Panc1 (cell line): ENCODE results near the gene CASP6. TPM values are rescaled to one million over a fixed set of nuclear protein-coding genes. Genes with fewer than 3 reads are reported as not detected.
A peak's percentile ranks its signal among the peaks of the same experiment; 100 is the strongest.

Experiments
- ATAC-seq: fragments of 200-7000 bp; cut with Tn5 transposase; 2 replicates; pipeline ENCODE4 v1.9.1; 2020; ENCODE audit warnings: mild to moderate bottlenecking, moderate library complexity
- BruUV-seq: library from RNA; stranded (reverse); fragments of 400-500 nt; replicated peaks from 2 replicates; lab custom pipeline; 2021; lab: Mats Ljungman, UMichigan
- CTCF ChIA-PET: fragments of 300-600 bp; sonication (Branson Sonifier 250); formaldehyde crosslinking; loops from one replicate; lab custom pipeline; 2022; ENCODE audit warnings: antibody characterized with exemption; lab: Charles Lee
- POLR2A ChIA-PET: fragments of 300-600 bp; sonication (Branson Sonifier 250); formaldehyde crosslinking; loops from one replicate; lab custom pipeline; 2022; ENCODE audit warnings: antibody characterized with exemption; lab: Charles Lee
- DNase-seq: peaks from one replicate; pipeline ENCODE4 v3.0.0-alpha.2; 2010; ENCODE audit warnings: low read depth, low spot score
- H3K27ac ChIP-seq: 2 replicates; pipeline ENCODE4 v1.5.1; 2011; ENCODE audit warnings: mild to moderate bottlenecking, low read length, inconsistent platforms
- H3K27me3 ChIP-seq: fragments of 200-500 bp; sonication (Bioruptor generic); 2 replicates; pipeline ENCODE4 v1.6.0; 2014; ENCODE audit warnings: low read length, inconsistent platforms; ENCODE audit not compliant: control insufficient read depth, insufficient read depth
- H3K36me3 ChIP-seq: fragments of 200-500 bp; sonication (Bioruptor generic); 2 replicates; pipeline ENCODE4 v1.5.1; 2014; ENCODE audit warnings: inconsistent platforms, mild to moderate bottlenecking, low read length, moderate library complexity; ENCODE audit not compliant: control insufficient read depth, insufficient read depth
- H3K4me1 ChIP-seq: 2 replicates; pipeline ENCODE4 v1.5.1; 2011; ENCODE audit warnings: inconsistent platforms, mild to moderate bottlenecking, low read length, moderate library complexity; ENCODE audit not compliant: control insufficient read depth, insufficient read depth
- H3K4me3 ChIP-seq, 2 experiments: 2 replicates each; pipeline ENCODE4 v1.5.1; 2011 to 2012; ENCODE audit warnings: low read depth in 2 of 2, low read length in 2 of 2, mild to moderate bottlenecking in 2 of 2, inconsistent platforms in 1 of 2, moderate library complexity in 1 of 2
- H3K9me3 ChIP-seq: fragments of 200-500 bp; sonication (Bioruptor generic); 2 replicates; pipeline ENCODE4 v1.5.1; 2014; ENCODE audit warnings: low read depth, mild to moderate bottlenecking, inconsistent platforms, low read length, moderate library complexity; ENCODE audit not compliant: control insufficient read depth, insufficient read depth
- POLR2AphosphoS5 ChIP-seq: IDR thresholded peaks from 2 replicates; pipeline ENCODE4 v1.6.1; 2012; ENCODE audit warnings: mild to moderate bottlenecking, low read depth, low read length, moderate library complexity
- SIN3A ChIP-seq: IDR thresholded peaks from 2 replicates; pipeline ENCODE4 v1.6.1; 2012; ENCODE audit warnings: low read depth, mild to moderate bottlenecking, low read length, moderate library complexity, borderline replicate concordance; ENCODE audit not compliant: insufficient read depth
- TCF7L2 ChIP-seq: IDR thresholded peaks from 2 replicates; pipeline ENCODE4 v1.6.1; 2011; ENCODE audit warnings: mild to moderate bottlenecking, low read depth, low read length, inconsistent platforms
- in situ Hi-C: cut with HindIII; loops from 2 replicates; pipeline ENCODE4 v1.10.0; 2016; ENCODE audit warnings: low sequenced_read_pairs, low pct_unique_long_range_greater_than_20kb
- intact Hi-C: fragments of 100-400 bp; cut with micrococcal nuclease; formaldehyde crosslinking; loops from one replicate; pipeline ENCODE4 v1.10.0; 2022; ENCODE audit not compliant: unreplicated experiment
- total RNA-seq: library from RNA; stranded (reverse); gene quantifications from one replicate; pipeline ENCODE4 v1.2.1, GENCODE V29; 2021; ENCODE audit not compliant: unreplicated experiment
- TF ChIP-seq, protein P1 (sequence below), 2 experiments: IDR thresholded peaks; 2 replicates each; pipeline ENCODE4 v1.6.1; 2011 to 2012; ENCODE audit warnings: low read depth in 2 of 2, control low read depth in 1 of 2, low read length in 1 of 2, mild to moderate bottlenecking in 1 of 2, moderate library complexity in 1 of 2; ENCODE audit not compliant: insufficient read depth in 1 of 2
- TF ChIP-seq, protein P2 (sequence below): fragments of 450-650 bp; IDR thresholded peaks from 2 replicates; pipeline ENCODE4 v1.5.1; 2017; ENCODE audit warnings: mild to moderate bottlenecking

The CASP6 gene
- total RNA-seq, 1 experiment from 2014 or later, result 15.2 TPM

DNA sequence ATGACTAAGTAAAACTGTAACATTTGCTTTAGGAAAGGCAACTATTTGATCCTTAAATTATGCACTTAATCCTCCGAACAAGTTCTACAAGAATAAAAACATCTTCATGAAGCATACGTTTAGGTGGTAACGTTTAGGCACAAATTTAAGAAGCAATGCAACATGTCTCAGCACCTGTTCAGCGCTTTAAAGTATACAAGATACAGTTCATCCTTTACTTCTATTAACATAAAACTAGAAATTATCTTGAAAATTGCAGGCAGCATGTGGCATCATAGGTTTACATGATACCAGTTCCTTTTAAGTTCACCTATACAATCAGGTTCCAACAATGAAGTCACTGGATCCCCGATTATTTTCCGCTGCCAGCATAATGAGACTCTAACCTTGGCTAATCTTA is 25.1 kb upstream of the CASP6 start:
- Histone ChIP-seq H3K27me3 (no peaks in the 10 kb centered on the region), H3K9me3 (no peaks in the 10 kb centered on the region), H3K27ac (peak overlapping the region; percentile 54; the same call in 1 of the 2 replicates), H3K4me3 (peak overlapping the region; percentile 76 to 78; a peak in 3 of 4 replicates), H3K4me1 (peaks cover 6% of the 10 kb centered on the region), H3K36me3 (no peaks in the 10 kb centered on the region)
- POLR2A ChIA-PET, result interaction anchor here (0.6 kb wide), 1 partner anchor 287 kb away, joined by 12 read pairs; no protein-coding TSS in a partner anchor
- TSS peak; percentile 67 for BruUV-seq
- CTCF ChIA-PET, result no interaction called here
- in situ Hi-C loops, result no loop called here
- no peak for ATAC-seq
- intact Hi-C loops, result no loop called here
- TF ChIP-seq TCF7L2 (no peak), SIN3A (no peak)
- TF ChIP-seq, protein P1, sequence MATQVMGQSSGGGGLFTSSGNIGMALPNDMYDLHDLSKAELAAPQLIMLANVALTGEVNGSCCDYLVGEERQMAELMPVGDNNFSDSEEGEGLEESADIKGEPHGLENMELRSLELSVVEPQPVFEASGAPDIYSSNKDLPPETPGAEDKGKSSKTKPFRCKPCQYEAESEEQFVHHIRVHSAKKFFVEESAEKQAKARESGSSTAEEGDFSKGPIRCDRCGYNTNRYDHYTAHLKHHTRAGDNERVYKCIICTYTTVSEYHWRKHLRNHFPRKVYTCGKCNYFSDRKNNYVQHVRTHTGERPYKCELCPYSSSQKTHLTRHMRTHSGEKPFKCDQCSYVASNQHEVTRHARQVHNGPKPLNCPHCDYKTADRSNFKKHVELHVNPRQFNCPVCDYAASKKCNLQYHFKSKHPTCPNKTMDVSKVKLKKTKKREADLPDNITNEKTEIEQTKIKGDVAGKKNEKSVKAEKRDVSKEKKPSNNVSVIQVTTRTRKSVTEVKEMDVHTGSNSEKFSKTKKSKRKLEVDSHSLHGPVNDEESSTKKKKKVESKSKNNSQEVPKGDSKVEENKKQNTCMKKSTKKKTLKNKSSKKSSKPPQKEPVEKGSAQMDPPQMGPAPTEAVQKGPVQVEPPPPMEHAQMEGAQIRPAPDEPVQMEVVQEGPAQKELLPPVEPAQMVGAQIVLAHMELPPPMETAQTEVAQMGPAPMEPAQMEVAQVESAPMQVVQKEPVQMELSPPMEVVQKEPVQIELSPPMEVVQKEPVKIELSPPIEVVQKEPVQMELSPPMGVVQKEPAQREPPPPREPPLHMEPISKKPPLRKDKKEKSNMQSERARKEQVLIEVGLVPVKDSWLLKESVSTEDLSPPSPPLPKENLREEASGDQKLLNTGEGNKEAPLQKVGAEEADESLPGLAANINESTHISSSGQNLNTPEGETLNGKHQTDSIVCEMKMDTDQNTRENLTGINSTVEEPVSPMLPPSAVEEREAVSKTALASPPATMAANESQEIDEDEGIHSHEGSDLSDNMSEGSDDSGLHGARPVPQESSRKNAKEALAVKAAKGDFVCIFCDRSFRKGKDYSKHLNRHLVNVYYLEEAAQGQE (IDR thresholded peaks at IDR 0.05; ENCODE audit: insufficient read depth in 1 of 2, low read depth in 2 of 2, low read length in 1 of 2), result no peak
- DNase-seq, result no peak

DNA sequence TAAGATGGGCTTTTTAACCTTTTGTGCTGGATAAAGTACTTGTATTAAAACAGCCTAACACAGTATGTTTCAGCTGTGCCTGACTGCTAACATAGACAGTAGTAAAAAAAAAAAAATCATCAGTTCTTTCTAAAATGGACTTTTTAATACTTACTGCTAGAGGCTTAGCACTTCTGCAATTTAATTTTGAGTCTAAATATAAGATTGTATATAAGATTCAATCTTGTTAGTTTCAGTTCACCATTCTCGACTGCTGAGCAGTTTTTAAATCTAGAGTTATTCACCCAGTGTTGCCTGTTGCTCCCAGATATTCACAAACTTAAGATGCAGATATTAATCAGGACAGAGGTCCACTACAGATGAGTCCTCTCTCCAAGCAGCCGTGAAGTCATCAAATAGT is 19.9 kb upstream of the CASP6 start:
- in situ Hi-C loops, result no loop called here
- Histone ChIP-seq H3K27me3 (no peaks in the 10 kb centered on the region), H3K4me1 (peaks cover under 1% of the 10 kb centered on the region; the same call in 1 of the 2 replicates), H3K36me3 (no peaks in the 10 kb centered on the region), H3K27ac (no peak overlapping the region), H3K9me3 (no peaks in the 10 kb centered on the region), H3K4me3 (no peak overlapping the region)
- ChIA-PET CTCF (no interaction called here), POLR2A (no interaction called here)
- intact Hi-C loops, result no loop called here
- ATAC-seq (no peak), DNase-seq (no peak)
- TF ChIP-seq SIN3A (no peak), TCF7L2 (no peak), POLR2AphosphoS5 (no peak)
- TF ChIP-seq, protein P1 (IDR thresholded peaks at IDR 0.05; ENCODE audit: insufficient read depth in 1 of 2, low read depth in 2 of 2, low read length in 1 of 2), result no peak
- TF ChIP-seq, protein P2, sequence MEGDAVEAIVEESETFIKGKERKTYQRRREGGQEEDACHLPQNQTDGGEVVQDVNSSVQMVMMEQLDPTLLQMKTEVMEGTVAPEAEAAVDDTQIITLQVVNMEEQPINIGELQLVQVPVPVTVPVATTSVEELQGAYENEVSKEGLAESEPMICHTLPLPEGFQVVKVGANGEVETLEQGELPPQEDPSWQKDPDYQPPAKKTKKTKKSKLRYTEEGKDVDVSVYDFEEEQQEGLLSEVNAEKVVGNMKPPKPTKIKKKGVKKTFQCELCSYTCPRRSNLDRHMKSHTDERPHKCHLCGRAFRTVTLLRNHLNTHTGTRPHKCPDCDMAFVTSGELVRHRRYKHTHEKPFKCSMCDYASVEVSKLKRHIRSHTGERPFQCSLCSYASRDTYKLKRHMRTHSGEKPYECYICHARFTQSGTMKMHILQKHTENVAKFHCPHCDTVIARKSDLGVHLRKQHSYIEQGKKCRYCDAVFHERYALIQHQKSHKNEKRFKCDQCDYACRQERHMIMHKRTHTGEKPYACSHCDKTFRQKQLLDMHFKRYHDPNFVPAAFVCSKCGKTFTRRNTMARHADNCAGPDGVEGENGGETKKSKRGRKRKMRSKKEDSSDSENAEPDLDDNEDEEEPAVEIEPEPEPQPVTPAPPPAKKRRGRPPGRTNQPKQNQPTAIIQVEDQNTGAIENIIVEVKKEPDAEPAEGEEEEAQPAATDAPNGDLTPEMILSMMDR, result no peak
- no TSS peak for BruUV-seq
